AG04450 (cell line): ENCODE measurements around the gene C5orf58. TPM values are rescaled to one million over a fixed set of nuclear protein-coding genes. Genes with fewer than 3 reads are reported as not detected.

ENCODE experiments used
- CTCF ChIA-PET: fragments of 300-600, 350-600 bp; formaldehyde crosslinking; extraction: SDS; loops from one replicate; lab custom pipeline; 2022; ENCODE audit warnings: antibody characterized with exemption, inconsistent platforms; lab: Charles Lee
- POLR2A ChIA-PET: fragments of 350-600 bp; formaldehyde crosslinking; extraction: SDS; loops from one replicate; lab custom pipeline; 2021; ENCODE audit warnings: antibody characterized with exemption, inconsistent platforms; lab: Yijun Ruan, JAX
- DNase-seq: peaks from one replicate; pipeline ENCODE4 v3.0.0-alpha.2; 2011; ENCODE audit warnings: low read depth, low spot score
- H3K27ac ChIP-seq: one replicate; pipeline ENCODE4 v1.5.1; 2012; ENCODE audit warnings: low read depth, low read length, control low read depth
- H3K27me3 ChIP-seq: one replicate; pipeline ENCODE4 v1.6.0; 2012; ENCODE audit warnings: low read length; ENCODE audit not compliant: control insufficient read depth, insufficient read depth
- H3K4me3 ChIP-seq: 2 replicates; pipeline ENCODE4 v1.5.1; 2011; ENCODE audit warnings: mild to moderate bottlenecking, low read depth, low read length, control low read depth
- H3K9me3 ChIP-seq: 2 replicates; pipeline ENCODE4 v1.5.1; 2012; ENCODE audit warnings: low read length; ENCODE audit not compliant: control insufficient read depth, insufficient read depth
- CTCF ChIP-seq: IDR thresholded peaks from 2 replicates; pipeline ENCODE4 v1.5.1; 2011; ENCODE audit warnings: low read depth, low read length, control low read depth, inconsistent platforms
- polyA minus RNA-seq: library from RNA; depleted of rRNA, polyadenylated mRNA; stranded (reverse); fragments of >200 nt; gene quantifications from 2 replicates; pipeline ENCODE4 v1.2.3, GENCODE V29; 2011; rRNA and poly(A)+ RNA removed
- polyA plus RNA-seq: library from polyadenylated mRNA; depleted of rRNA; stranded (reverse); fragments of >200 nt; gene quantifications from 2 replicates; pipeline ENCODE4 v1.2.3, GENCODE V29; 2011; rRNA removed

C5orf58 gene
- polyA plus RNA-seq: not detected in 2 replicates
- polyA minus RNA-seq: not detected in 2 replicates

GRCh38 chr5:170232786-170233185, at the start of gene C5orf58:
Gene C5orf58, plus strand, starts transcription at chr5:170232985. Its CDS starts 1,992 bp downstream, at chr5:170234977.
- no peak for DNase-seq
- H3K27ac ChIP-seq: no peak within 1 kb of the TSS
- no peaks in the 10 kb centered on the region for H3K27me3 ChIP-seq
- H3K4me3 ChIP-seq: no peak within 1 kb of the TSS
- POLR2A ChIA-PET: no interaction called here
- no peaks in the 10 kb centered on the region; the same call in 1 of the 2 replicates for H3K9me3 ChIP-seq
- TF ChIP-seq CTCF: no peak
- CTCF ChIA-PET: interaction anchor here (0.5 kb wide), 1 partner anchor 659 kb away, joined by 4 read pairs; no protein-coding TSS in a partner anchor

- POLR2A ChIA-PET: interaction anchor here (0.5 kb wide), 1 partner anchor 90 kb away, joined by 3 read pairs; no protein-coding TSS in a partner anchor
- no peak overlapping the region for H3K4me3 ChIP-seq
- H3K27me3 ChIP-seq: no peaks in the 10 kb centered on the region
- no peak for DNase-seq
- peak; percentile 81 for TF ChIP-seq CTCF
- CTCF ChIA-PET: interaction anchor here (0.7 to 6.5 kb wide), 17 partner anchors 8 to 482 kb away, joined by 3 to 97 read pairs (median 3); partner anchors contain the start of gene INSYN2B
- H3K9me3 ChIP-seq: no peaks in the 10 kb centered on the region
- no peak overlapping the region for H3K27ac ChIP-seq
These were observed 48.7 kb upstream of the C5orf58 start for GRCh38 chr5:170183816-170184687.

- DNase-seq: no peak
- Histone ChIP-seq H3K4me3 (no peak overlapping the region), H3K9me3 (no peaks in the 10 kb centered on the region), H3K27me3 (no peaks in the 10 kb centered on the region), H3K27ac (no peak overlapping the region)
- no peak for TF ChIP-seq CTCF
- CTCF ChIA-PET: interaction anchor here (0.8 to 6.5 kb wide), 11 partner anchors 10 to 204 kb away, joined by 3 to 97 read pairs (median 4); partner anchors contain the start of gene INSYN2B
- POLR2A ChIA-PET: no interaction called here
These were observed 48.0 kb upstream of the C5orf58 start for GRCh38 chr5:170184737-170185136.

- CTCF ChIA-PET: interaction anchor here (1.1 to 6.5 kb wide), 4 partner anchors 9 to 86 kb away, joined by 4 to 97 read pairs (median 30); no protein-coding TSS in a partner anchor
- H3K9me3 ChIP-seq: no peaks in the 10 kb centered on the region
- no peak overlapping the region for H3K27ac ChIP-seq
- H3K4me3 ChIP-seq: no peak overlapping the region
- DNase-seq: no peak
- no peaks in the 10 kb centered on the region for H3K27me3 ChIP-seq
- POLR2A ChIA-PET: no interaction called here
- TF ChIP-seq CTCF: no peak
These were observed 46.6 kb upstream of the C5orf58 start for GRCh38 chr5:170186156-170186555.
